ENCODE results near the gene HNF4A. TPM values are rescaled to one million over a fixed set of nuclear protein-coding genes. Genes with fewer than 3 reads are reported as not detected.

HNF4A gene
- polyA plus RNA-seq, 1 donor from 2014 or later = not detected

DNA sequence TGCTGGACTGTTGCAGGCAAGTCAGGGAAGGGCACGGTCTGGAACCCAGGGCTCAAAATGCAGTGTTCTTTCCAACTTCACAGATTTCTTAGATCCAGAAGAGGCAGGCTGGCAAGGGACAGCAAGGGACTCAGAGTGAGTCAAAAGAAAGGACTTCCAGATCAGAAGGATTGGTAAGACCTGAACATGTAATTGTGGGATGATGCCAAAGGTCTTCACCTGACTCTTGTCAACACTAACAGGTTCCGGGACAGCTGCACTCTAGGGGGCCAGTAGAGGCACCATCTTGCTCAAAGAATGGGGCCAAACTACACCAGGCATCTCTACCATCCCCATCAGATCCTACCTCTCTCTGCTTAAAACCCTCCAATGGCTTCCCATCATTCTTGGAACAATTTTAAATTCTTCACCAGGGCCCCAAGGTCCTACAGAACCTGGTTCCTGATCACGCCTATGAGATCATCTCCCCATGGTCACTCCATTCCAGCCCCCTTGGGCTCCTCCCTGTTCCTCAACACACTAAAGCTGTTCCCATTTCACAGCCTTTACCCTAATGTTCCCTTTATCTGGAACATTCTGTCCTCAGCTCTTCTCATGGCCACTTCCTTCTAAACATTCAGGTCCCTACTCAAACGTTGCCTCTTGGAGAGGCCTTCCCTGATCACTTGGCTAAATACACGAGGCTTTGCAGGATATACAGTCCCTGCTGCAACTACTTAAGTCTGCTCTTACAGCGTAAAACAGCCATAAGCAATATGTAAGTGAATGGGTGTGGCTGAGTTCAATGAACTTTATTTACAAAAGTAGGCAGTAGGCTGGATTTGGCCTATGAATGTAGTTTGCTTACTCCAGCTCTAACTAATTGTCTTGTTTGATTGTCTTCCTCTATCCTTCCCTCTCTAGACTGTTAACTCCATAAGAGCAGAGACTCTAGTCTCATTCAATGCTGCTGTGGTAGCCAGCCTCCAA is 90.5 kb downstream of the HNF4A start:
- H3K9me2 ChIP-seq (ENCODE audit: insufficient read depth, low read length) = no peaks in the 10 kb centered on the region
- no peak overlapping the region for H3K9ac ChIP-seq (ENCODE audit: low read length)
- no peaks in the 10 kb centered on the region for H3K36me3 ChIP-seq (ENCODE audit: insufficient read depth, low read length)
- no peaks in the 10 kb centered on the region for H3K9me3 ChIP-seq (ENCODE audit: low read length)
- TF ChIP-seq SMC3 (conservative IDR thresholded peaks at IDR 0.05; ENCODE audit: poor library complexity) (no peak), RAD21 (conservative IDR thresholded peaks at IDR 0.05) (no peak), TAF1 (IDR thresholded peaks at IDR 0.05; ENCODE audit: low read depth) (no peak), EP300 (conservative IDR thresholded peaks at IDR 0.05; ENCODE audit: poor library complexity, severe bottlenecking) (no peak), POLR2AphosphoS5 (IDR thresholded peaks at IDR 0.05) (no peak), MXI1 (conservative IDR thresholded peaks at IDR 0.05; ENCODE audit: poor library complexity, severe bottlenecking) (no peak), EZH2 (IDR thresholded peaks at IDR 0.05; ENCODE audit: borderline replicate concordance, insufficient read depth, low read length, poor library complexity, severe bottlenecking) (no peak)
- TF ChIP-seq, protein P1, sequence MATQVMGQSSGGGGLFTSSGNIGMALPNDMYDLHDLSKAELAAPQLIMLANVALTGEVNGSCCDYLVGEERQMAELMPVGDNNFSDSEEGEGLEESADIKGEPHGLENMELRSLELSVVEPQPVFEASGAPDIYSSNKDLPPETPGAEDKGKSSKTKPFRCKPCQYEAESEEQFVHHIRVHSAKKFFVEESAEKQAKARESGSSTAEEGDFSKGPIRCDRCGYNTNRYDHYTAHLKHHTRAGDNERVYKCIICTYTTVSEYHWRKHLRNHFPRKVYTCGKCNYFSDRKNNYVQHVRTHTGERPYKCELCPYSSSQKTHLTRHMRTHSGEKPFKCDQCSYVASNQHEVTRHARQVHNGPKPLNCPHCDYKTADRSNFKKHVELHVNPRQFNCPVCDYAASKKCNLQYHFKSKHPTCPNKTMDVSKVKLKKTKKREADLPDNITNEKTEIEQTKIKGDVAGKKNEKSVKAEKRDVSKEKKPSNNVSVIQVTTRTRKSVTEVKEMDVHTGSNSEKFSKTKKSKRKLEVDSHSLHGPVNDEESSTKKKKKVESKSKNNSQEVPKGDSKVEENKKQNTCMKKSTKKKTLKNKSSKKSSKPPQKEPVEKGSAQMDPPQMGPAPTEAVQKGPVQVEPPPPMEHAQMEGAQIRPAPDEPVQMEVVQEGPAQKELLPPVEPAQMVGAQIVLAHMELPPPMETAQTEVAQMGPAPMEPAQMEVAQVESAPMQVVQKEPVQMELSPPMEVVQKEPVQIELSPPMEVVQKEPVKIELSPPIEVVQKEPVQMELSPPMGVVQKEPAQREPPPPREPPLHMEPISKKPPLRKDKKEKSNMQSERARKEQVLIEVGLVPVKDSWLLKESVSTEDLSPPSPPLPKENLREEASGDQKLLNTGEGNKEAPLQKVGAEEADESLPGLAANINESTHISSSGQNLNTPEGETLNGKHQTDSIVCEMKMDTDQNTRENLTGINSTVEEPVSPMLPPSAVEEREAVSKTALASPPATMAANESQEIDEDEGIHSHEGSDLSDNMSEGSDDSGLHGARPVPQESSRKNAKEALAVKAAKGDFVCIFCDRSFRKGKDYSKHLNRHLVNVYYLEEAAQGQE (IDR thresholded peaks at IDR 0.05; ENCODE audit: borderline replicate concordance) = no peak
- TF ChIP-seq, protein P2, sequence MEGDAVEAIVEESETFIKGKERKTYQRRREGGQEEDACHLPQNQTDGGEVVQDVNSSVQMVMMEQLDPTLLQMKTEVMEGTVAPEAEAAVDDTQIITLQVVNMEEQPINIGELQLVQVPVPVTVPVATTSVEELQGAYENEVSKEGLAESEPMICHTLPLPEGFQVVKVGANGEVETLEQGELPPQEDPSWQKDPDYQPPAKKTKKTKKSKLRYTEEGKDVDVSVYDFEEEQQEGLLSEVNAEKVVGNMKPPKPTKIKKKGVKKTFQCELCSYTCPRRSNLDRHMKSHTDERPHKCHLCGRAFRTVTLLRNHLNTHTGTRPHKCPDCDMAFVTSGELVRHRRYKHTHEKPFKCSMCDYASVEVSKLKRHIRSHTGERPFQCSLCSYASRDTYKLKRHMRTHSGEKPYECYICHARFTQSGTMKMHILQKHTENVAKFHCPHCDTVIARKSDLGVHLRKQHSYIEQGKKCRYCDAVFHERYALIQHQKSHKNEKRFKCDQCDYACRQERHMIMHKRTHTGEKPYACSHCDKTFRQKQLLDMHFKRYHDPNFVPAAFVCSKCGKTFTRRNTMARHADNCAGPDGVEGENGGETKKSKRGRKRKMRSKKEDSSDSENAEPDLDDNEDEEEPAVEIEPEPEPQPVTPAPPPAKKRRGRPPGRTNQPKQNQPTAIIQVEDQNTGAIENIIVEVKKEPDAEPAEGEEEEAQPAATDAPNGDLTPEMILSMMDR (IDR thresholded peaks at IDR 0.05; ENCODE audit: poor library complexity, severe bottlenecking) = no peak
- H3K4me3 ChIP-seq (ENCODE audit: low read length) = no peak overlapping the region
- no peak overlapping the region for H3K4me2 ChIP-seq (ENCODE audit: low read length)
- no peaks in the 10 kb centered on the region for H4K20me1 ChIP-seq (ENCODE audit: insufficient read depth)
- no peak overlapping the region for H3K27ac ChIP-seq (ENCODE audit: low read length)
- no peaks in the 10 kb centered on the region for H3F3A ChIP-seq (ENCODE audit: insufficient read depth, low read length, poor library complexity, severe bottlenecking)
- H3K79me2 ChIP-seq (replicated peaks; ENCODE audit: insufficient read depth, low read length) = no peaks in the 10 kb centered on the region
- H3K27me3 ChIP-seq (ENCODE audit: insufficient read depth, low read depth, low read length) = no peaks in the 10 kb centered on the region
- no peak overlapping the region for H2AFZ ChIP-seq (ENCODE audit: low read depth, low read length)

DNA sequence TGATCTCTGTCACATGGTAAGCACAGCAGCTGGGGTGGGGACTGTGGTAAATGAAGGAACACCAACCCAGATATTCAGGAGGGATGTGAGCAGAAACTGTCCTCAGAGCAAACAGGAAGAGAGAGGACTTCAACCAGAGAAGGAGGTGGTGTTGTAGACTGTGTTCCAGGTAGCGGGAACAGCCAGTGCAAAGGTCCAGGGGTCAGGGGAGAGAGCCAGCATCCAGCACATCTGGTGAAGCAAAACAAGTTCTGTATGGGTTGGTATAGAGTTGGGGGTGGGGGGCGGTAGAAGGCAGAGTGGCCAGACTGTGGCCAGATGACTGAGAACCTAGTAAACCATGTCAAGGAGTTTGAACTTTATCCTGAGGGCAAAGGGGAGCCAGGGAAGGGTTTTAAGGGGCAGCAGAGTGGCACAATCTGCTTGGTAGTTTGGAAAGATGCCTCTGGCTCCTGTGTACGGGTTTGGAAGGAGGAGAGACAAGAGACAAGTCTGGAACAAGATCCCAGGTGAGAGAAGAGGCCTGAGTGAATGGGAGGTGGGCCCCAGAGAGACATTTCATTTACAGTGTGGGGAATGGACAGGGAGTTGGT is 92.4 kb downstream of the HNF4A start:
- Histone ChIP-seq H3K9me3 (ENCODE audit: low read length) (no peaks in the 10 kb centered on the region), H3F3A (ENCODE audit: insufficient read depth, low read length, poor library complexity, severe bottlenecking) (no peaks in the 10 kb centered on the region), H3K27me3 (ENCODE audit: insufficient read depth, low read depth, low read length) (no peaks in the 10 kb centered on the region), H3K27ac (ENCODE audit: low read length) (no peak overlapping the region), H3K36me3 (ENCODE audit: insufficient read depth, low read length) (no peaks in the 10 kb centered on the region), H3K9me2 (ENCODE audit: insufficient read depth, low read length) (no peaks in the 10 kb centered on the region), H2AFZ (ENCODE audit: low read depth, low read length) (no peak overlapping the region), H3K9ac (ENCODE audit: low read length) (no peak overlapping the region), H3K79me2 (replicated peaks; ENCODE audit: insufficient read depth, low read length) (no peaks in the 10 kb centered on the region), H3K4me3 (ENCODE audit: low read length) (no peak overlapping the region), H3K4me2 (ENCODE audit: low read length) (no peak overlapping the region), H4K20me1 (ENCODE audit: insufficient read depth) (no peaks in the 10 kb centered on the region)
- TF ChIP-seq TAF1 (IDR thresholded peaks at IDR 0.05; ENCODE audit: low read depth) = no peak
- no peak for TF ChIP-seq RAD21 (conservative IDR thresholded peaks at IDR 0.05)
- TF ChIP-seq, protein P2 (IDR thresholded peaks at IDR 0.05; ENCODE audit: poor library complexity, severe bottlenecking) = no peak
- no peak for TF ChIP-seq SMC3 (conservative IDR thresholded peaks at IDR 0.05; ENCODE audit: poor library complexity)
- TF ChIP-seq EP300 (conservative IDR thresholded peaks at IDR 0.05; ENCODE audit: poor library complexity, severe bottlenecking) = no peak
- TF ChIP-seq POLR2AphosphoS5 (IDR thresholded peaks at IDR 0.05) = no peak
- no peak for TF ChIP-seq MXI1 (conservative IDR thresholded peaks at IDR 0.05; ENCODE audit: poor library complexity, severe bottlenecking)
- TF ChIP-seq, protein P1 (IDR thresholded peaks at IDR 0.05; ENCODE audit: borderline replicate concordance) = no peak
- no peak for TF ChIP-seq EZH2 (IDR thresholded peaks at IDR 0.05; ENCODE audit: borderline replicate concordance, insufficient read depth, low read length, poor library complexity, severe bottlenecking)
